ENCODE results near the gene THAP2.
A peak's percentile ranks its signal among the peaks of the same experiment; 100 is the strongest.

THAP2 gene

GRCh38 chr12:71703206-71703605, 39.1 kb downstream of the THAP2 start:
- no peak for DNase-seq (ENCODE audit: low spot score)

GRCh38 chr12:71704920-71705319, 40.8 kb downstream of the THAP2 start:
- no peak for DNase-seq (ENCODE audit: low spot score)

- DNase-seq (ENCODE audit: low spot score), result no peak
Measured at GRCh38 chr12:71708658-71709057, 44.6 kb downstream of the THAP2 start.

GRCh38 chr12:71710276-71711125, 46.4 kb downstream of the THAP2 start:
- peak; percentile 75 for DNase-seq (ENCODE audit: low spot score)

GRCh38 chr12:71718611-71719010, 54.5 kb downstream of the THAP2 start:
- no peak for DNase-seq (ENCODE audit: low spot score)

- DNase-seq (ENCODE audit: low spot score), result no peak
Measured at GRCh38 chr12:71719647-71720370, 55.7 kb downstream of the THAP2 start.

- DNase-seq (ENCODE audit: low spot score), result no peak
Measured at GRCh38 chr12:71721783-71722505, 57.8 kb downstream of the THAP2 start.

- DNase-seq (ENCODE audit: low spot score), result no peak
Measured at GRCh38 chr12:71725011-71725410, 60.9 kb downstream of the THAP2 start.

GRCh38 chr12:71726548-71726947, 62.4 kb downstream of the THAP2 start:
- no peak for DNase-seq (ENCODE audit: low spot score)

GRCh38 chr12:71727958-71728357, 63.9 kb downstream of the THAP2 start:
- DNase-seq (ENCODE audit: low spot score), result no peak
